GM12891 (cell line): ENCODE results near the gene MYRF.

Experiments used
- PAX5 ChIP-seq: IDR thresholded peaks from 2 replicates; pipeline ENCODE4 v1.6.1; 2011; ENCODE audit warnings: low read length, moderate library complexity, mild to moderate bottlenecking; ENCODE audit not compliant: insufficient read depth, severe bottlenecking
- POLR2A ChIP-seq: IDR thresholded peaks from 2 replicates; pipeline ENCODE4 v1.6.1; 2011; ENCODE audit warnings: low read depth, low read length, control low read depth
- POLR2AphosphoS5 ChIP-seq: IDR thresholded peaks from 2 replicates; pipeline ENCODE4 v1.6.1; 2011; ENCODE audit warnings: low read depth, low read length, control low read depth
- POU2F2 ChIP-seq: IDR thresholded peaks from 2 replicates; pipeline ENCODE4 v1.6.1; 2011; ENCODE audit warnings: low read depth, mild to moderate bottlenecking, control low read depth, low read length, moderate library complexity
- SPI1 ChIP-seq: IDR thresholded peaks from 2 replicates; pipeline ENCODE4 v1.6.1; 2011; ENCODE audit warnings: low read depth, low read length, control low read depth
- TAF1 ChIP-seq: IDR thresholded peaks from 2 replicates; pipeline ENCODE4 v1.6.1; 2011; ENCODE audit warnings: low read depth, low read length, control low read depth

- TF ChIP-seq SPI1 = no peak
- no peak for TF ChIP-seq PAX5
- no peak for TF ChIP-seq POLR2A
- TF ChIP-seq TAF1 = no peak
- TF ChIP-seq POLR2AphosphoS5 = no peak
- no peak for TF ChIP-seq POU2F2
Measured at GRCh38 chr11:61731211-61731951, 21.1 kb upstream of the MYRF start.
